GM18861 (cell line): ENCODE measurements around the gene PLEKHO2.

Experiments
- ATAC-seq: cut with Tn5 transposase; IDR thresholded peaks from one replicate; pipeline ENCODE4 v1.9.1; 2021; ENCODE audit not compliant: unreplicated experiment

PLEKHO2 gene

GRCh38 chr15:64891561-64891960 is 49.8 kb downstream of the PLEKHO2 start:
- no peak for ATAC-seq

GRCh38 chr15:64892847-64893403 is 51.2 kb downstream of the PLEKHO2 start:
- no peak for ATAC-seq

GRCh38 chr15:64893481-64894394 is 52.0 kb downstream of the PLEKHO2 start:
- ATAC-seq = peak; percentile 50

DNA sequence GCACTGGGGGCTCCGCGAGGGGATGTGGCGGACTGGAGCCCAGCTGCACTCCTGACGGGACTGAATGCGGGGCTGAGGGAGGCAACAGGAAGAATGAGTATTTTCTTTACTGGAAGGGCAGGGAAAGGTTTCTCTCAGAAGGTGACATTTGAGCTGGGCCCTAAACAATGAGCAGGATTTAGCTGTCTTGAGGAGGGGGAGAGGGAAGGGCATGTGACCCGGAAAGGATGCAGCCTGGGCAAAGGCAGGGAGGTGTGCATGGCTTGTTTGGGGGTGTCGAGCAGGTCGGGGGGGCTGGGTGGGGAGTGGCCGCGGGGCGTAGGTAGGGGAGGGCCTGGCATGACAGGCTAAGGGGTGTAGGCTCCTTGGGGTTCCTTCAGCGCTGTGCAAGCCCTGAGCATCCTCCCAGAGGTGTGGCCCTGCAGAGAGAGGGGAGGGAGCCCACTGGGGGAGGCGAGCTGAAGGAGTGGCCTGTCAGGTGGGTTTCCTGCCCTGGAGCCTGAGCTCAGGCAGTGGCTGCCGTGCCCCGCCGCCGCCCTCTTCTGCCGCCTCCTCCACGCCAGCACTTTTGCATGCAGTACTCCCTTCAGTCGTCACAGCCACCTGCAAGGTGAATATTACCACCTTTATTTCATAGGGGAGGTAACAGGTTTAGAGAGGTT is 52.8 kb downstream of the PLEKHO2 start:
- peak; percentile 28 for ATAC-seq

DNA sequence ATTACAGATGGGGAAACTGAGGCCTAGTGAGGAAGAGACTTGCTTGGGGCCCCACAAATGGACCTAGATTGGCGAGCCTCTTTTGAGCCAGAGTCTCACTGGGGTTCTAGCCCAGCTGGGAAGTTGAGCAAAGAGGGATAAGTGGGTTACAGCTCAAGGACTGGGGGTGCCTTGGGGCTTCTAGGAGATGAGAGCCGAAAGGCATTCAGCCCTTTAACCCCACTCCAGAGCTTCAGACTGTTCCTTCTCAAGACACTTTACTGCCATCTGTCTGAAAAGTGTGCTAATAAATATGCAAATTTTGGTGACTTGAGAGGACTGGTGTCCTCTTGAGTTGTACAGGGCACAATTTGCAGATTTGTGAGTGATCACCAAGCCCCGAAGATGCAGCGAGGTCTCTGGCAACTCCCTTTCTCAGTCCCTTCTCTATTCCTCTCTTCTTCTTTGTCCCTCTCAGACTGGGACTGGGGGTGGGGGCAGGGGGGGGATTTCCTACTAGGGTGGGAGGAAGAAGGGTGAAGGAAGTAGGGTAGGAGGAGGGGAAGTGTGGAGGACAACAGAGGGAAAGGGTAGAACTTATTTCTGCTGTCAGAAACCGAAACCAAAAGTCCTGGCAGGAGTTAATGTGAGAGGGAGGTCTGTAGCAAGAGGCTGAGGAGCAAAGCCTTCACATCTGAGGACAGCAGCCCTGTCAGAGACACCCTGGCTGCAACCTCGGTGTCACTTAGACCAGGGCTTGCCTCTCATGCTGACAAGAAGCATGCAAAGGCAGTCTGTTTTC is 53.8 kb downstream of the PLEKHO2 start:
- ATAC-seq = peak; percentile 25

GRCh38 chr15:64896371-64897069 is 54.8 kb downstream of the PLEKHO2 start:
- ATAC-seq = no peak

DNA sequence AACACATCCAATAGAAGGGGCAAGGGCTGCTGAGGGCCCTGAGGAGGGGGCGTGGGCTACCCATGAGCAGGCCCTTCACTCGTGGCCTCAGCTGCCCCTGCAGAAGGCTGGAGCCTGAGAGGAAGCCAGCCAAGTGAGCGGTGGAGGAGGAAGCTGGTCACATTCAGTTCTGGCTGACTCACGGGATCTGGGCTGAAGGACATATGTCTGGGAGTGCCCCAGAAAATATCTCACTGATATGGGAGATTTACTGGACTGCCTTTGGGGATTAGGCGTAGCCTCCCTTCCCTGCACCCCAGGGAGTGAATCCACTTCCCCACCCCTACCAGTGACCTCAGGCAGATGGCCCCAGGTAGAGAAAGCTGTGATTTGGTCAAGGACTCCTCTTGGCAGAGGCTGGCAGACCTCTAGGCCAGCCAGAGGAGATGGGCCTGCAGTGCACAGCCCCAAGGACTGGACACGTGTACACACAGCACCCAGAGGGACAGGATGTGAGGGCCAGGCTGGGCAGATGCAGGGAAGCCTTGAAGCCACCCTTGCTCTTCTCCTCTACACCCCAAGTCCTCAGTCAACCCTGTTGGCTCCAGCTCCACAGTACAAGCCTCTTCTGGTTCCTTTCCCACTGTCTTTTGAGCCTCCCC is 55.8 kb downstream of the PLEKHO2 start:
- no peak for ATAC-seq

DNA sequence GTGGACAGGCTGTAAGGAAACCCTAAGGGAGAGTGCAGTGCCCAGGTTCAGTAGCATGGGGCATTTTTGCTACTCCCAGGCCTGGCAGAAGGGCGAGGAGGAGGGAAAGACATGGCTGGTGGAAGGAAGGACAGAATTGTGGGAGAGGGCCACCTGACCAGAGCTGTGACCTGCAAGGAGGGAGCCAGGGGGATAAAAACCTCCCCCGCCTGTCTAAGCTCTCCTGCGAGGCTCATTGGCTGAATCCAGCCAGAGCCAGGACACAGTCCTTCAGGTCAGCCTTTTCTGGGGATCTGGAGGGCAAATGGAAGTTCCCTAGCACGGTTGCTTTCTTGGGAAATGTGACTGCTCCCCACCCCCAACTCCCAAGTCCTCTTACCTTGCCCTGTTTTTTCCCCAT is 56.7 kb downstream of the PLEKHO2 start:
- no peak for ATAC-seq

DNA sequence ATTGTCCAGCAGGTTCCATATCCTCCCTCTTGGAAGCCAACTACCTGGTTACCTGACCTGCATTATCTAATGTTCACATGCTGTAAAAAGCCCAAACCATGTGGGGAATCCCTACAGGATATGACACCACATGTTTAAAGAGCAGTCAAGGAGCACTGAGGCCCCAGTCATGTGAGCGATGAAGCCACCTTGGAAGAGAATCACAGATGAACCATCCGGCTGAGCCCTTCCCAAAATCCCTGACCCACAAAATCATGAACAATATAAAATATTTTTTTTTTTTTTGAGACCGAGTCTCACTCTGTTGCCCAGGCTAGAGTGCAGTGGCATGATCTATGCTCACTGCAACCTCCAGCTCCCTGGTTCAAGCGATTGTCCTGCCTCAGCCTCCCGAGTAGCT is 59.4 kb downstream of the PLEKHO2 start:
- ATAC-seq = no peak

GRCh38 chr15:64901914-64902313 is 60.2 kb downstream of the PLEKHO2 start:
- ATAC-seq = no peak

- ATAC-seq = no peak
These were observed 61.1 kb downstream of the PLEKHO2 start for GRCh38 chr15:64902863-64903262.

DNA sequence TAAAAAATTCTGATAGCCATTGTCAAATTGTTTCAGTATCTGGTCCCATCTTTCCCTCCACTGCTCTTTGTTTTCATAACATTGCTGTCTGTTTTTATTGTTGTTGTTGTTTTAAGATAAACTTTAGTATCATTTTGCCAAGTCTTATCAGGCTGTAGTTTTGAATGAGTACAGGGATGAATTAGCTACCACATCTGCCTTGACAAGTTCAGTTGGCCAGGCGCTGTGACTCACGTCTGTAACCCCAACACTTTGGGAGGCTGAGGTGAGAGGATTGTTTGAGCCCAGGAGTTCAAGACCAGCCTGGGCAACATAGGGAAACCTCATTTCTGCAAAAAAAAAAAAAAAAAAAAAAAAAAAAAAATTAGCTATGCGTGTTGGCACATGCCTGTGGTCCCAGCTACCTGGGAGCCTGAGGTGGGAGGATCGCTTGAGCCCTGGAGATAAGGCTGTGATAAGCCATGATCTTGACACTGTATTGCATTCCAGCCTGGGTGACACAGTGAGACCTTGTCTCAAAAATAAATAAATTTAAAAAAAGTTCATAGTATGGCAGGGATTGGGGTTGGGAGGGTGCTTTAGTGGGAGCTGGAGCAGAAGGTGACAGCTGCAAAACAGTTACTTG is 61.7 kb downstream of the PLEKHO2 start:
- ATAC-seq = no peak

DNA sequence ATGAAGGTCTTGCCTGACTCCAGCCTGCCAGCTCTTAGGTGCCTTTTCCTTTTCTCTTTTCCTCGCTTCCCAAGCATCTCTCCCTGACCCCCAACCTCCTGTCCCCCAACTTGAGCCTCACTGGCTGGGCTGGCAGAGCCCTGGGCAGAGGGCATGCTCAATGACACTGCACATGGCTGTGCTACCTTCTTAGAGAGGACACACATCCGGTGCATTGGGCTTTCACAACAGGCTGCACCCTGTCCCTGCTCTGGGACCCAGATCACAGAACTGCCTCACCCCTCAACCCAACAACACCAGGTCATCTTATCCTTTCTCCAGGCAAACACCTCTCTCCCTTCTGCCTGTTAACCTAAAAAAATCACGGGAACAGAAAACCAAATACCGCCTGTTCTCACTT is 62.5 kb downstream of the PLEKHO2 start:
- ATAC-seq = no peak

GRCh38 chr15:64905119-64905831 is 63.6 kb downstream of the PLEKHO2 start:
- no peak for ATAC-seq

- no peak for ATAC-seq
These were observed 64.2 kb downstream of the PLEKHO2 start for GRCh38 chr15:64905941-64906340.

DNA sequence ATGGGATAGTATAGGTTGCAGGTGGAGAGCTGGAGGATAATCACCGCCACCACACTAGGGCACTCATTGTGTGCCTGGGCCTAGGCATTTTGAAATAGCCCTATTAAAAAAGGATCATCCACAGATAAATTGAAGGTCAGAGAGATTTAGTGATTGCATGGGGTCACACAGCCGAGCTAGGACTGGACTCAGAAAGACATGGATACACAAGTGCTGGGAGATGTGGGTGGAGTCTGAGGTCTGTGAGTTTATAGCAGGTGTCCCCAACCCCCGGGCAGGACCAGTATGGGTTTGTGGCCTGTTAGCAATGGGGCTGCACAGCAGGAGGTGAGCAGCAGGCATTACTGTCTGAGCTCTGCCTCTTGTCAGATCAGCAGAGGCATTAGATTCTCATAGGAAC is 64.7 kb downstream of the PLEKHO2 start:
- ATAC-seq = no peak

- no peak for ATAC-seq
These were observed 66.3 kb downstream of the PLEKHO2 start for GRCh38 chr15:64907991-64908390.

GRCh38 chr15:64909546-64909945 is 67.8 kb downstream of the PLEKHO2 start:
- no peak for ATAC-seq
